GM21367 (cell line): ENCODE results near the gene HOGA1.
"Not testable (repeated sequence)": the region's sequence is repeated elsewhere in the genome, so short reads cannot be mapped to it uniquely, and the experiment has no call there.

Source experiments
- ATAC-seq: cut with Tn5 transposase; IDR thresholded peaks from one replicate; pipeline ENCODE4 v1.9.1; 2021; ENCODE audit not compliant: unreplicated experiment

HOGA1 gene

GRCh38 chr10:97554336-97554735, 29.9 kb upstream of the HOGA1 start:
- not testable (repeated sequence) for ATAC-seq

- not testable (repeated sequence) for ATAC-seq
These were observed 28.6 kb upstream of the HOGA1 start for GRCh38 chr10:97555541-97555940.

- ATAC-seq = not testable (repeated sequence)
These were observed 23.3 kb upstream of the HOGA1 start for GRCh38 chr10:97560731-97561381.

GRCh38 chr10:97561386-97562077, 22.7 kb upstream of the HOGA1 start:
- ATAC-seq = not testable (repeated sequence)

GRCh38 chr10:97562329-97562728, 21.9 kb upstream of the HOGA1 start:
- not testable (repeated sequence) for ATAC-seq

- no peak for ATAC-seq
These were observed 20.9 kb upstream of the HOGA1 start for GRCh38 chr10:97563337-97563736.

GRCh38 chr10:97564776-97565175, 19.4 kb upstream of the HOGA1 start:
- no peak for ATAC-seq

- ATAC-seq = no peak
These were observed 17.7 kb upstream of the HOGA1 start for GRCh38 chr10:97566336-97566996.

GRCh38 chr10:97567891-97568290, 16.3 kb upstream of the HOGA1 start:
- no peak for ATAC-seq

GRCh38 chr10:97570146-97570788, 13.9 kb upstream of the HOGA1 start:
- no peak for ATAC-seq

- no peak for ATAC-seq
These were observed 13.3 kb upstream of the HOGA1 start for GRCh38 chr10:97570789-97571471.

GRCh38 chr10:97571622-97572021, 12.6 kb upstream of the HOGA1 start:
- no peak for ATAC-seq

GRCh38 chr10:97572214-97572989, 11.8 kb upstream of the HOGA1 start, which contains the start of gene ANKRD2:
Gene ANKRD2 (plus strand): TSS chr10:97572779. CDS start chr10:97572789, 10 bp downstream.
- ATAC-seq = no peak

GRCh38 chr10:97573021-97573420, 11.2 kb upstream of the HOGA1 start:
- ATAC-seq = no peak

GRCh38 chr10:97573672-97574071, 10.5 kb upstream of the HOGA1 start:
- ATAC-seq = no peak

GRCh38 chr10:97574374-97575126, 9.6 kb upstream of the HOGA1 start:
- ATAC-seq = no peak

- ATAC-seq = no peak
These were observed 9.0 kb upstream of the HOGA1 start for GRCh38 chr10:97575127-97575668.

- ATAC-seq = not testable (repeated sequence)
These were observed 7.7 kb upstream of the HOGA1 start for GRCh38 chr10:97576487-97576886.

- no peak for ATAC-seq
These were observed 6.5 kb upstream of the HOGA1 start for GRCh38 chr10:97577701-97578100.
